Lung (tissue), 12 donors: ENCODE measurements around the gene SYMPK. TPM values are rescaled to one million over a fixed set of nuclear protein-coding genes. Genes with fewer than 3 reads are reported as not detected.
"Not testable (repeated sequence)": the region's sequence is repeated elsewhere in the genome, so short reads cannot be mapped to it uniquely, and the experiment has no call there.

Experiments used
- ATAC-seq: fragments of 200-7000 bp; cut with Tn5 transposase; one replicate; pipeline ENCODE4 v1.9.1; 2020; ENCODE audit warnings: moderate number of reproducible peaks; ENCODE audit not compliant: insufficient read depth, low FRiP score
- DNase-seq, 3 donors: peaks; one replicate each; pipeline ENCODE4 v3.0.0-alpha.2; 2013 to 2017
- H3K27ac ChIP-seq, 2 donors: one replicate each; pipeline ENCODE4 v1.5.1; 2013; ENCODE audit warnings: mild to moderate bottlenecking in 2 of 2, moderate library complexity in 2 of 2, control low read depth in 1 of 2, inconsistent platforms in 1 of 2, low read depth in 1 of 2, low read length in 1 of 2
- H3K27me3 ChIP-seq, 3 donors: one replicate each; pipeline ENCODE4 v1.5.1; 2013; ENCODE audit warnings: low read length in 2 of 3; ENCODE audit not compliant: control insufficient read depth in 3 of 3, insufficient read depth in 3 of 3
- H3K36me3 ChIP-seq, 4 donors: one replicate each; pipeline ENCODE4 v1.5.1; 2013; ENCODE audit warnings: low read length in 4 of 4, mild to moderate bottlenecking in 1 of 4, moderate library complexity in 1 of 4; ENCODE audit not compliant: control insufficient read depth in 4 of 4, insufficient read depth in 4 of 4
- H3K4me1 ChIP-seq, 5 donors: one replicate each; pipeline ENCODE4 v1.5.1; 2013; ENCODE audit warnings: low read length in 5 of 5, mild to moderate bottlenecking in 2 of 5, moderate library complexity in 1 of 5; ENCODE audit not compliant: control insufficient read depth in 5 of 5, insufficient read depth in 5 of 5
- H3K4me3 ChIP-seq: one replicate; pipeline ENCODE4 v1.5.1; 2013; ENCODE audit warnings: mild to moderate bottlenecking, control low read depth, moderate library complexity
- H3K9ac ChIP-seq, 2 donors: one replicate each; pipeline ENCODE4 v1.5.1; 2013; ENCODE audit warnings: low read length in 2 of 2, control low read depth in 1 of 2; ENCODE audit not compliant: insufficient read depth in 1 of 2
- H3K9me3 ChIP-seq, 4 donors: one replicate each; pipeline ENCODE4 v1.5.1; 2013; ENCODE audit warnings: low read length in 3 of 4, mild to moderate bottlenecking in 1 of 4, moderate library complexity in 1 of 4; ENCODE audit not compliant: control insufficient read depth in 4 of 4, insufficient read depth in 3 of 4
- CTCF ChIP-seq: IDR thresholded peaks from 2 replicates; pipeline ENCODE4 v1.5.1; 2012; ENCODE audit warnings: mild to moderate bottlenecking; ENCODE audit errors: control extremely low read depth, extremely low read depth
- WGBS, 2 donors: extraction: QIAGEN DNeasy Blood & Tissue Kit; methylation state at CpG; one replicate each; pipeline ENCODE4 v1.1.7; 2013; 5-methylcytosine and 5-hydroxymethylcytosine counted together
- polyA plus RNA-seq, 2 donors: library from polyadenylated mRNA; stranded (reverse); fragments of 200-250 nt; gene quantifications; one replicate each; pipeline ENCODE4 v1.2.1, GENCODE V29; 2013
- total RNA-seq, 2 donors: library from RNA; depleted of rRNA in 1 of 2; stranded (reverse); fragments of >200 nt in 1 of 2; gene quantifications; one replicate each; pipeline ENCODE4 v1.2.1, GENCODE V29; 2014 to 2021
- donor health status: control.
- donor health status: control.
- donor health status: Bipolar disorder and iron deficiency.
- donor health status: healthy.
- donor health status: DM: yes; HTN: yes; CAD: no.

SYMPK gene
- total and polyA plus RNA-seq, 4 donors = 40.3 to 125 (median 64.8) TPM

GRCh38 chr19:45873219-45873772 is 10.3 kb upstream of the SYMPK start:
- Histone ChIP-seq H3K4me3 (no peak overlapping the region), H3K9me3 (no peaks in the 10 kb centered on the region), H3K36me3 (no peaks in the 10 kb centered on the region), H3K27me3 (no peaks in the 10 kb centered on the region), H3K4me1 (peaks cover 0 to 17% (median 0%) of the 10 kb centered on the region in 5 donors), H3K27ac (no peak overlapping the region), H3K9ac (no peak overlapping the region)
- DNase-seq (no peak), ATAC-seq (no peak)
- no peak for TF ChIP-seq CTCF
- WGBS, 2 donors = 87 to 94% methylated on average over 7 of the region's 7 CpGs

- no peaks in the 10 kb centered on the region for H3K36me3 ChIP-seq
- no peaks in the 10 kb centered on the region for H3K9me3 ChIP-seq
- H3K4me1 ChIP-seq = peaks cover 0 to 16% (median 0%) of the 10 kb centered on the region in 5 donors
- H3K27me3 ChIP-seq = no peaks in the 10 kb centered on the region
- TF ChIP-seq CTCF = no peak
- WGBS, 2 donors = 95% methylated on average over 33 to 34 of the region's 34 CpGs
- no peak overlapping the region for H3K9ac ChIP-seq
- H3K27ac ChIP-seq = no peak overlapping the region
- ATAC-seq (no peak), DNase-seq (no peak)
- no peak overlapping the region for H3K4me3 ChIP-seq
These were observed 9.4 kb upstream of the SYMPK start for GRCh38 chr19:45872095-45872919.

GRCh38 chr19:45870798-45871197 is 7.9 kb upstream of the SYMPK start:
- Histone ChIP-seq H3K4me1 (peaks cover 0 to 4% (median 0%) of the 10 kb centered on the region in 5 donors), H3K4me3 (no peak overlapping the region), H3K27ac (no peak overlapping the region), H3K9ac (no peak overlapping the region), H3K27me3 (peaks cover 0 to 4% (median 3%) of the 10 kb centered on the region in 3 donors), H3K36me3 (no peaks in the 10 kb centered on the region), H3K9me3 (no peaks in the 10 kb centered on the region)
- no peak for ATAC-seq
- no peak for DNase-seq
- 83 to 87% methylated on average over 5 of the region's 5 CpGs for WGBS, 2 donors
- no peak for TF ChIP-seq CTCF

- WGBS, 2 donors = 68 to 83% methylated on average over 4 of the region's 4 CpGs
- H3K9me3 ChIP-seq, H3K4me1 ChIP-seq, DNase-seq, H3K4me3 ChIP-seq, H3K36me3 ChIP-seq, ATAC-seq, H3K9ac ChIP-seq, H3K27ac ChIP-seq: not testable (repeated sequence)
- H3K27me3 ChIP-seq = peaks cover 0 to 26% (median 24%) of the 10 kb centered on the region in 3 donors
These were observed 4.3 kb upstream of the SYMPK start for GRCh38 chr19:45867241-45867640.
